GM10266 (cell line): Measurements from ENCODE around the gene DBT.

ENCODE experiments used
- DNase-seq: peaks from one replicate; pipeline ENCODE4 v3.0.0; 2012; ENCODE audit errors: extremely low spot score
- TF ChIP-seq, protein P1 (sequence below): IDR thresholded peaks from 2 replicates; pipeline ENCODE4 v1.5.1; 2012; ENCODE audit warnings: mild to moderate bottlenecking, low read depth; ENCODE audit not compliant: control insufficient read depth, insufficient read depth; ENCODE audit errors: missing control alignments

DBT gene

DNA sequence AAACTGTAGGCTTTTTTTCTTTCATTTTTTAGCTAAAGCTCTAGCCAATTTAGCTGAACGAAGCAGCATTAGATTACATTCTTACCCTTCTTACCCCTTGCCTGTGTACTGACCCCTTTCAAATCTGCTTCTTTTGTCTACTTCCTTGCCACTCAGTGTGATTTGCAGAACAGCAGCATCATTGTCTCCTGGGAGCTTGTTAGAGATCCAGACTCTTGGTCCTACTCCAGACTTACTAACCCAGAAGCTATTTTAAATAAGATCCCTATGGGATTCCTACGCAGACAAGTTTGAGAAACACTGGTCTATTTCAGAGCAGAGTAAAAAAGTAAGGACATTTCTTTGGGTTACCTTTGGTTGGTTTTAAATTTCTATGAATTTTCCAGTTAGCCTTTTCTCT is 85.4 kb downstream of the DBT start:
- no peak for DNase-seq
- TF ChIP-seq, protein P1, sequence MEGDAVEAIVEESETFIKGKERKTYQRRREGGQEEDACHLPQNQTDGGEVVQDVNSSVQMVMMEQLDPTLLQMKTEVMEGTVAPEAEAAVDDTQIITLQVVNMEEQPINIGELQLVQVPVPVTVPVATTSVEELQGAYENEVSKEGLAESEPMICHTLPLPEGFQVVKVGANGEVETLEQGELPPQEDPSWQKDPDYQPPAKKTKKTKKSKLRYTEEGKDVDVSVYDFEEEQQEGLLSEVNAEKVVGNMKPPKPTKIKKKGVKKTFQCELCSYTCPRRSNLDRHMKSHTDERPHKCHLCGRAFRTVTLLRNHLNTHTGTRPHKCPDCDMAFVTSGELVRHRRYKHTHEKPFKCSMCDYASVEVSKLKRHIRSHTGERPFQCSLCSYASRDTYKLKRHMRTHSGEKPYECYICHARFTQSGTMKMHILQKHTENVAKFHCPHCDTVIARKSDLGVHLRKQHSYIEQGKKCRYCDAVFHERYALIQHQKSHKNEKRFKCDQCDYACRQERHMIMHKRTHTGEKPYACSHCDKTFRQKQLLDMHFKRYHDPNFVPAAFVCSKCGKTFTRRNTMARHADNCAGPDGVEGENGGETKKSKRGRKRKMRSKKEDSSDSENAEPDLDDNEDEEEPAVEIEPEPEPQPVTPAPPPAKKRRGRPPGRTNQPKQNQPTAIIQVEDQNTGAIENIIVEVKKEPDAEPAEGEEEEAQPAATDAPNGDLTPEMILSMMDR = no peak

DNA sequence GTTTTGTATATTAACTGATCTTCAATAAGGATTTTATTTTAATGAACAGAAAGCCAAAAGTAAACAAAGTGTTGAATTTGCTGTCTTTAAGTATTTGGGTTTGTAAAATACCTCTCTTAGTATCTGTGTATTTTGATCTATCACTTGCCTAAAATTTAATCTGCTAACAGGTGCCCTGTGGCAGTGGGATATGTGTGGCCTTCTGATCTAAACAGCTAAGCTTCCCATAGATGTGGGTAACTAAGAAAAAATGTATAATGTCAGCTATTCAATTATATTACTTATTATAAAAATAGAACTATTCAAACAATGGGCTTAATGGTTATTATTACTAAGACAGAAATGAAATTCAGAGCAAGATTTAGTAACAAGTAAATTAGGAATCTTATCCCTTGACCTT is 86.8 kb downstream of the DBT start:
- TF ChIP-seq, protein P1 = no peak
- no peak for DNase-seq

DNA sequence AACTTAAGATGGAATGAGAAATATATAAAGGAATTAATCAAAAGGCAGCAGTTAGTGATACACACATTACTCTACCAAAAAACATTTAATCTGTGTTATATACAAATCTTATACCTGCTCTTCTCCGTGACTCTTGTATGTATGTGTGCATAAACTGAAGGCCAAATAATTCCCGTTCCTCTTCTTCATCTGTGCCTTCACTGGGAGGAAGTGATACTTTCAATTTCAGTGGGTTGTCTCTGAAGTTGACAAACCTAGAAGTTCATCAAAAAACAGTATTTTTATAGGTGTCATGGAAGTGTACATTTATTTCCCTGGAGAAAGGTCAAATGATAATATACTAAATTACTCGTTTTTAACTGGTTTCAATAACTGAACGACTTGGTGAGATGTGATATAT is 97.4 kb downstream of the DBT start:
- TF ChIP-seq, protein P1 = no peak

DNA sequence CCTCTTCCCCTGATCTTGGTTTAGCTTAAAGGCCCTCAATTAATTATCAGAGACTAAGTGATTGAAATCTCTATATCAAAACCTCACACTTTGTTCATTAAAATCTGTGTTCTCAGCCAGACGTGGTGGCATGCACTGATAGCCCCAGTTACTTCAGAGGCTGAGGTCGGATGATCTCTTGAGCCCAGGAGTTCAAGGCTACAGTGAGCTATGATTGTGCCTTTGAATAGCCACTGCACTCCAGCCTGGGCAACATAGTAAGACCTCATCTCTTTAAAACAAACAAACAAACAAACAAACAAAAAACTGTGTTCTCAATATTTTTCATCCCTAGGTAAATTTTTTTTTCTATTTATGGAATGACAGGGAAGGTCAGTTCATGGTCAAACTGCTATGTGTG is 98.0 kb downstream of the DBT start:
- TF ChIP-seq, protein P1 = no peak
- DNase-seq = no peak

More for the DNA sequence above, 97.4 kb downstream of the DBT start:
- peak; percentile 18 for DNase-seq

DNA sequence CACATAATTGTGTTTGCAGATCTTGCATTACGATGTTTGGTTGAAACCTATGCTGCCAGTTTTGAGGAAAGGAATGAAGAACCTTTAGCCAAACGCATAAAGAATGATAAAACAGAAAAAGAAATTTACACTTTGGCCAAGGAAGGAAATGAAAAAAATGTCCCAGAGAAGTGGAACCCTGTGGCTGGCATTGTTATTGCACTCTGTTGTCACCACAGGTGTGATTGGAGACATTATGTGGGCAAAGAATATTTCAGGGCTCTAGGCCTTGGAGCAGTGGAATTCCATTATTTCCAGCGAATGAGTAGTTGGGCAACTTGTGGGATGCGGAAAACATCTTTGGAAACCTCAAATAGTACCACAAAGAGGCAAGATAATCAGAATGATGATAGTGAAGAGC is 101.8 kb downstream of the DBT start:
- TF ChIP-seq, protein P1 = no peak
- no peak for DNase-seq

DNA sequence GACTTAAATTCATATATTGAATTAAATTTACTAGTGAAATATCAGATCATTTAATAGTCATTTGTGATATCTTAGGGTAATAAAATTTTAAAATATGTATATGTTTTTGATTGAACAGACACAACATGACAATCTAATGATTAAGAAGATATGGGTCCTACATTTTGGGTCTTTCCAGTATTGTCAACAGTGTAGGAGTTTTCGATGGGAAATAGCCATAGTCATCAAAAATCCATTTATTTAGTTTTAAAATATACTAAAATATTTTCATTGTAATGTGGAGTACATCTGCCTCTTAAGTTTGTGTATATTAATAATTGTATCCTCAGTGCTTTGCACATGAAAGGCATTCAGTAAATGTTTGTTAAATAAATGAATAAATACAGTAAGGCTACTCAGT is 102.7 kb downstream of the DBT start:
- DNase-seq = no peak
- TF ChIP-seq, protein P1 = no peak

DNA sequence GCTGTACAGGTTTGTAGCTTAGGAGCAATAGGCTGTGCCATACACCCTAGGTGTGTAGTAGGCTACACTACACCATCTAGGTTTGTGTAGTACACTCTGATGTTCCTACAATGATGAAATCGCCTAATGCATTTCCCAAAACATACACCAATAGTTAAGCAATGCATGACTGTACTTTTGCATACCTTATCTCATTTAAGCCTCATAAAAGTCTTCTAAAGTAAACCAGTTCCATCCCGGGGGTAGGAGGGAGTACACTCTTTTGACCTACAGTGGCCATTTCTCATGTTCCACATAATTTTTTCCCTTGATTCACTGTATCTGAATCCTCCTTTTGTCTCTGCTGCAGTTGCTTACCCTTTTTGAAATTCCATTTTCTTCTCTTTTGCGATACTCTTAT is 104.5 kb downstream of the DBT start:
- TF ChIP-seq, protein P1 = no peak
- DNase-seq = no peak
